OCI-LY7 (cell line): ENCODE measurements around the gene RHBDD3.

Experiments
- EZH2phosphoT487 ChIP-seq: fragments of 200-600 bp; sonication (generic); IDR thresholded peaks from 2 replicates; pipeline ENCODE4 v1.6.1; 2018; ENCODE audit warnings: low read depth, borderline replicate concordance, mild to moderate bottlenecking, mixed run types, antibody characterized with exemption, low read length, moderate library complexity, mixed read lengths
- TF ChIP-seq, protein P1 (sequence below): fragments of 200-600 bp; sonication (generic); conservative IDR thresholded peaks from 2 replicates; pipeline ENCODE4 v1.5.1; 2014; ENCODE audit warnings: mild to moderate bottlenecking, antibody characterized with exemption, low read length, moderate library complexity, mixed read lengths

DNA sequence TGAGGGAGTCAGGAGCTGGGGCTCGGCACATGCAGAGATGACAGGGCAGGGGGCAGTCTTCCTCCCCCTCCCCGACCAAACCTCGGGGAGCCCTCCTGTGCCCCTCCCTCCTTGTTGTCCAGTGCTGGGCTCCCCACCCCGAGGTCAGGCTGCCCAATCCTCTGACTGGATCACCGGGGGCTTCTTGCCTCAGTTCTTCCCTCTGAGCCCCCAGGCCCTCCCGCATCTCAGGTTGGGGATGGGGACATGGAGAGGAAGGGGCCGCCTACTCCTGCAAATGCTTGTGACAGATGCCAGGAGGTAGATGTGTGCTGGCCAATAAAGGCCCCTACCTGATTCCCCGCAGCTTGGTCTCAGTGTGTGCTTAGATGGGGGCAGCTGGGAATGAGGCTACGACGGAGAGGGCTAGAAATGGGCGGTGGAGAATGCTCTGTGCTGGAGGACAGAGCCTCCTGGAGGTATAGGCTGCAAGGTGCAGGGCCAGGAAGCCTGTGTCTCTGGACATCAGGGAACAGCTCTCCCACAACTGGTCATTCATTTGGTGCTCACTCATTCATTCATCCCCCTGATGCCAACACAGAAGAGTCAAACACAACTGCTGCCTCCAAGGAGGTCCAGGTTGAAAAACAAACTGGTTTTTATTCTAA lies 8.4 kb downstream of the RHBDD3 start:
- TF ChIP-seq, protein P1, sequence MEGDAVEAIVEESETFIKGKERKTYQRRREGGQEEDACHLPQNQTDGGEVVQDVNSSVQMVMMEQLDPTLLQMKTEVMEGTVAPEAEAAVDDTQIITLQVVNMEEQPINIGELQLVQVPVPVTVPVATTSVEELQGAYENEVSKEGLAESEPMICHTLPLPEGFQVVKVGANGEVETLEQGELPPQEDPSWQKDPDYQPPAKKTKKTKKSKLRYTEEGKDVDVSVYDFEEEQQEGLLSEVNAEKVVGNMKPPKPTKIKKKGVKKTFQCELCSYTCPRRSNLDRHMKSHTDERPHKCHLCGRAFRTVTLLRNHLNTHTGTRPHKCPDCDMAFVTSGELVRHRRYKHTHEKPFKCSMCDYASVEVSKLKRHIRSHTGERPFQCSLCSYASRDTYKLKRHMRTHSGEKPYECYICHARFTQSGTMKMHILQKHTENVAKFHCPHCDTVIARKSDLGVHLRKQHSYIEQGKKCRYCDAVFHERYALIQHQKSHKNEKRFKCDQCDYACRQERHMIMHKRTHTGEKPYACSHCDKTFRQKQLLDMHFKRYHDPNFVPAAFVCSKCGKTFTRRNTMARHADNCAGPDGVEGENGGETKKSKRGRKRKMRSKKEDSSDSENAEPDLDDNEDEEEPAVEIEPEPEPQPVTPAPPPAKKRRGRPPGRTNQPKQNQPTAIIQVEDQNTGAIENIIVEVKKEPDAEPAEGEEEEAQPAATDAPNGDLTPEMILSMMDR, result no peak
- TF ChIP-seq EZH2phosphoT487, result no peak
